ENCODE data around the gene KIAA1217. TPM values are rescaled to one million over a fixed set of nuclear protein-coding genes. Genes with fewer than 3 reads are reported as not detected.

Gene KIAA1217
- total RNA-seq, 1 experiment from 2014 or later = 23.4 TPM

- ChIA-PET POLR2A (no interaction called here), CTCF (no interaction called here)
- no peak for TF ChIP-seq HMGXB4 (CRISPR knock-in tag; IDR thresholded peaks at IDR 0.05)
- no peak for TF ChIP-seq CREM (CRISPR knock-in tag; IDR thresholded peaks at IDR 0.05)
- no peak for TF ChIP-seq STAT6 (CRISPR knock-in tag; conservative IDR thresholded peaks at IDR 0.05; ENCODE audit: low read depth)
- no peak for TF ChIP-seq GRHL2 (CRISPR knock-in tag; IDR thresholded peaks at IDR 0.05; ENCODE audit: insufficient replicate concordance, severe bottlenecking)
- no peak for TF ChIP-seq TP53 (CRISPR knock-in tag; IDR thresholded peaks at IDR 0.05)
- no peak for TF ChIP-seq OVOL2 (CRISPR knock-in tag; IDR thresholded peaks at IDR 0.05; ENCODE audit: borderline replicate concordance)
- no peak for TF ChIP-seq IRF1 (CRISPR knock-in tag; IDR thresholded peaks at IDR 0.05)
- no peak for TF ChIP-seq FOXK1 (CRISPR knock-in tag; IDR thresholded peaks at IDR 0.05)
- TF ChIP-seq ATF6 (CRISPR knock-in tag; IDR thresholded peaks at IDR 0.05) = no peak
- no peak for TF ChIP-seq NFATC4 (CRISPR knock-in tag; IDR thresholded peaks at IDR 0.05)
- no peak for TF ChIP-seq E2F4 (CRISPR knock-in tag; IDR thresholded peaks at IDR 0.05; ENCODE audit: borderline replicate concordance, low read depth)
- TF ChIP-seq NR2C2 (CRISPR knock-in tag; IDR thresholded peaks at IDR 0.05) = no peak
- TF ChIP-seq NR1H2 (CRISPR knock-in tag; IDR thresholded peaks at IDR 0.05) = no peak
- TF ChIP-seq KAT7 (CRISPR knock-in tag; IDR thresholded peaks at IDR 0.05; ENCODE audit: borderline replicate concordance) = no peak
- no peak for TF ChIP-seq USF1 (CRISPR knock-in tag; IDR thresholded peaks at IDR 0.05)
- TF ChIP-seq CTCF (IDR thresholded peaks at IDR 0.05) = no peak
- no peak for TF ChIP-seq ESRRA (CRISPR knock-in tag; IDR thresholded peaks at IDR 0.05; ENCODE audit: borderline replicate concordance)
- no peak for TF ChIP-seq JAZF1 (CRISPR knock-in tag; IDR thresholded peaks at IDR 0.05)
- no peak for TF ChIP-seq AR (CRISPR knock-in tag; IDR thresholded peaks at IDR 0.05)
- no peak for TF ChIP-seq NFYB (CRISPR knock-in tag; conservative IDR thresholded peaks at IDR 0.05; ENCODE audit: low read depth)
- Mint-ChIP-seq H3K4me1 (peaks cover 6% of the 10 kb centered on the region; the same call in 1 of the 2 replicates), H3K9me3 (no peaks in the 10 kb centered on the region), H3K4me3 (no peak overlapping the region), H3K27me3 (ENCODE audit: low read depth) (no peaks in the 10 kb centered on the region), H3K36me3 (no peaks in the 10 kb centered on the region), H3K27ac (no peak overlapping the region)
- DNase-seq (ENCODE audit: low spot score) = no peak
- peak; percentile 72 for ATAC-seq
These were observed 187.5 kb downstream of the KIAA1217 start for GRCh38 chr10:24396396-24396795.
